NCI-H446 treated with DMSO at 0.1 percent for 48 hours (cell line): Measurements from ENCODE around the gene HDAC4.

ENCODE experiments used
- DNase-seq: peaks from one replicate; lab custom pipeline; 2025; lab: John Stamatoyannopoulos, UW

Gene HDAC4

GRCh38 chr2:239153806-239154591 is 246.8 kb downstream of the HDAC4 start:
- no peak for DNase-seq

GRCh38 chr2:239152916-239153305 is 247.9 kb downstream of the HDAC4 start:
- DNase-seq, result no peak

DNA sequence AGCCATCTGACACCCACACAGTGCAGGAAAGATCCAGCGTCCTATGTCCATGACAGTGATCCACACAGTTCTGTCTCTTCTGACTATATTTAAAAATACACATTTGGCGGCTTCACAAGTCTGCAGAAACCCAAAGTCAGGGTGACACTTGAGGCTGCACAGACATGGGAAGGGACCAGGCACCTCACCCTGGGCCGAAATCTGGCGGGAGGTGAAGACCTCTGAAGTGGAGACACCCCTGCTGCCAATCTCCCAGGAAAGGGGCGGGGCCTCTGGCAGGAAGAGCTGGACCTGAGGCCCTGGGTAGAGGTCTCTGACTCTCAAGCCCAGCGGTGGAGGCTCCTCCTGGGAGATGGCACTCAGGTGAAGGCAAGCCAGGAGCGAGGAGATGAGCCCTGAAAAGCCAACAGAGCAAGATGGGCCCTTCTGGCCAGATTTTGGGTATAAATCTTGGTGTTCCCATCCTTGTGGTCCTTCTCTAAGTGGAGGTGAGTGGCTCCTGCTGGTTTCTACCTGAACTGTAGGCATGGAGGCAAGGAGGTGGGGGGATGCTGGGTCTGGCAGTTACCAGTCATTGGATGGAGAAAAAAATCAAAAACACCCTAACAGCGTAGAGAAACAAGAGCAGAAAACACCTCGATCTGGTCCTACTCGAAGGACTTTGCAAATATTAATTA is 248.4 kb downstream of the HDAC4 start:
- no peak for DNase-seq

DNA sequence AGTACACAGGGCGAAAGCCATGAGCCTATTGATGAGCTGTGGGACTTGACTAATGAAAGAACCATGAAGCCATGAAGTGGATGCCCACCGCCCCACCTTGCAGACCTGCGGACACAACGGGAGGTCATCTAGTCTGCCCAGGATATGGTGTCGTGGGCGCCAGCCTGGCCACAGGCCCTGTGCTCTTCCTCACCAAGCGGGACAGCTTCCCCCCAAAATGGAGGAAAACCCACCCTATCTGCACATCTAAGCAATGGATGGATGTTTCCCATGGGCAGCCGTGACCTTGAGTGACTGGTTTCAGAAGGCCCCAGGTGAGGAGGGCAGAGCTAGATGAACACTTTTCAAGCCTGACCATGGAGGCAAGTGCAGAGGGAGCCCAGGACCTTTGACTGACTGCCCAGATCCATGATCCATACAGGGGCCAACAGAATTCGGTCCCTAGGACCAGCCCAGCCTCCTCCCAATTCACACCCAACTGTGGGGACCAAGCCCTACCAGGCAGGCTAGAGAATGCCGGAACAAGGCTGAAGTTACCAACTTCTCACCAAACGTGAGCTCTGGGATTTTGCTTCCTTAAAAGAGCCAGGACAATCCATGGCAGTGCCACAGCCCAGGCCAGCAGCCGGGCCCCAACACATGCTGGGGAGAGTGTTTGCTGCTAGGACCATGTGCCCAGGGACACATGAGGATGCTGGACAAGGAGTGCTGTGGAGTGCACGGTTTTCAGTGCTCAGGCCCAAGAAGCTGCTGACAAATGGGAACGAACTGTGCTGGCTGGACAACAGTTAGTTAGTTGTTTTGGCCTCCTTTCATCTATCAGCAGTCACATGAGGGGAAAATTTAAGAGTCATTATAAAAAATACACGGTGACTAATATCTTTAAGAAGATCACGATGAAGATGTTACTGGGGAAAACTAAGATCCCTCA is 249.4 kb downstream of the HDAC4 start:
- DNase-seq, result no peak

GRCh38 chr2:239150125-239151011 is 250.5 kb downstream of the HDAC4 start:
- no peak for DNase-seq

- DNase-seq, result no peak
Measured at GRCh38 chr2:239149501-239149900, 251.3 kb downstream of the HDAC4 start.

DNA sequence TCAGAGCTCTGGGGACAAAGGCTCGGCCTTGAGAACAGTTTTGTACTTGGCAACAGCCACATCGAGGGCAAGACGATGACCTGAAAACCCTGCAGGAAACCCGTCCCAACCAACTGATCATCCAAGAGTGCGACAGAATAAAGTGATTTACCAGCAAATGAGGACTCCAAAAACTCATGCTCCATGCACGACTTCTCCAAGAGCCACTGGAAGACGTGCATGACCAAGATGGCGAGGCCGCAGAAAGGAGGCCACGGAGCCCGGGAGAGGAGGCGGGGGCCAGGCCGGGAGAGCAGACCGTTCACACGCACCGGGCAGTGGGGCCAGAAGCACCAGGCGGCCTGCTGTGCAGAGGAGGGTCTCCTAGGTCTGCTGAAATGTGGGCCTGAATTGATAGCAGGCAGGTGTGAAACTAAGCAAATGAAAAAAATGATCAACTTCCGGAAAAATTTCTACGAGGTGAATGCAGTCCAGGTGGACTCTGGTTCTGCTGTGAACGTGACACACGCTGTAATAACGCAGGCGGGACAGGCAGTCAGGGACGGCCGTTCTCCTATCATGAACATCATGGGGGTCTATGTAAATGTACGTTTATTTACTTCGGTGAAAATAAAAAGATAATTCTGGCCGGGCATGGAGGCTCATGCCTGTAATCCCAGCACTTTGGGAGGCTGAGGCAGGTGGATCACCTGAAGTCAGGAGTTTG is 252.2 kb downstream of the HDAC4 start:
- no peak for DNase-seq

GRCh38 chr2:239147376-239147775 is 253.4 kb downstream of the HDAC4 start:
- DNase-seq, result no peak

DNA sequence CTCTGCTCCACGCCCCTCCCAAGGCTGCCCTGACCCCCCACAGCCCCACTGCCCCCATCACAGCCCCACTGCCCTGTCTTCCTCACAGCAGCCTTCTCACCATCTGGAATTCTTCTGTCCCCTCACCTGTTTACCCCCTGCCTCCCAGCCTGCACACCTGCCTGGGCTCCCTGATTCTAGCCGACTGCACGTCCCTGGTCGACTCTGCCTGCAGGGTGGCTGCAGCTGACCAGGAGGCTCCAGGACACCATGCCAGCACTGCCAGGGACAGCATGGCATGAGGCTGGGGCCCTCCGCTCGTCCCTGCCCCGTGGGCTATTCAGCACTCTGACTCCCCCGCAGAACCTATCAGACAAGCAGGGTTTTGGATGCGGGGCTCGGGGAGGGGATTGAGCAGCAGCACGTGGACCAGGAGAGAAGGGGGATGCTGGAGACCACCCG is 254.1 kb downstream of the HDAC4 start:
- no peak for DNase-seq

GRCh38 chr2:239146011-239146641 is 254.7 kb downstream of the HDAC4 start:
- no peak for DNase-seq

DNA sequence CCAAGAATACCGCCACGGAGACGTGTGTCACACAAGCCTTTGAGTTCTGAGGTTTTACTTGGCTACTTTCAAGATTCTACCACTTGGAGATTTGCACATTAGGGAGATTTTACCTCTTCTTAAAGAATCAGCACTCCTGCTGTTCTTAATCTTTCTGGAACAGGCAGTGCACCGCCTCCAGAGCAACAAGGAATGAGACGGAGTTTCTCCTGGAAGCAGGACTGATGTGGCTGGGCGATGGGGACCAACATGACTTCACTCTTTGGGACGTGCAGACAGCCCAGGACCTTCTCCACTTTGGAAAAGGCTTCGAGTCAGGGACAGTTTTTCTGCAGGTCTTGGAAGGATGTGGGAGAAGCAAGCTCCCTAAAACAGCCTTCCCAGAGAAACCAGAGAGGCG is 255.2 kb downstream of the HDAC4 start:
- no peak for DNase-seq

- DNase-seq, result no peak
Measured at GRCh38 chr2:239145106-239145505, 255.7 kb downstream of the HDAC4 start.

DNA sequence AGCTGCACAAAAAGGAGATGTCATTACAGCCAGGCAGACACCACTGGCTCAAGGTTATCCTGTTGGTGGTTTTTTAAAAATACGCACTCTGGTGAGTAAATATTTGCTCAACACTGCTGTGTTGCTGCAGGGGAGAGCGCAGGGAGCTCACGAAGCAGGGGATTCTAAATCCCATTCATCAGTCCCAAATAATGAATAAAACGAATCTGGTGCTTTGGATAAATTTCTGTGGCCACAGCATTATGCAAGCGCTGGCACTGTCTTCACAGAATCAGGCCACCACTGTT is 256.2 kb downstream of the HDAC4 start:
- no peak for DNase-seq

DNA sequence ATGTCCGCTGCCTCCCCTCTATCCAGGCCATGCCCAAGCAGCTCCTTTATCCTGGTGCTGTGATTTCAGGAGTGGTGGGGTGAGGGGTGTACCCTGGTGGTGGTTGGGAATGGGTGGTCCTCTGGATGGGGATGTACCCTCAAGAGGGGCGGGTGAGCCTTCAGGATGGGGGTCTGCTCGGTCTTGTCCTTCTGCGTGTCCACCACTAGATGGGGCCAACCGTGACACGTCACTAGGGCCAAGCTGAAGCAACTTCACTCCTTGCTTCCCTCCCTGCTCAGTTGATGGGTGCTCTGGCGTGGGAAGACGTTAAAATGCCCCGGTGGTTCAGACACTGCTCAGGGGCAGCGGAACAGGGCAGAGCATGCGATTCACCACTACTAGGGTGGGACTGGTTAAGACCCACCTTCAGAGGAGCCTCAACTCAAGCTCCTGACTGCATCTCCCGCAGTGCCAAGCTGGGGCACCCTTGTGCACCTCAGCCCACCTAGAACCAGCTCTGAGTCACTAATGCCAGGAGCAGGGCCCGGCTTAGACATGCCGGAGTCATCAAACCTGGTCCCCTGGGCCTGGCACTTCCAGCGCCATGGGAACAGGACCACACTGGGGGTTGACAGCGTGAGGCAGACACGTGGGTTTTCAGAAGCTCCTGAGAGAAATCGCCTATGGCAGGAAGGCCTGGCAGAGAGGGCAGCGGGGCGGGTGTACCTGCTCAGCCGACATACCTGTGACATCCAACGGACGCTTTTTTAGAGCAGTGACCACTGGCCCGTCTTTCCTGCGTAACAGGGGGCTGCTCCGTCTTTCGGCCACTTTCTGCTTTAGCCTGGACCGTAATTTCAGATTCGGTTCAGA is 256.7 kb downstream of the HDAC4 start:
- DNase-seq, result no peak

DNA sequence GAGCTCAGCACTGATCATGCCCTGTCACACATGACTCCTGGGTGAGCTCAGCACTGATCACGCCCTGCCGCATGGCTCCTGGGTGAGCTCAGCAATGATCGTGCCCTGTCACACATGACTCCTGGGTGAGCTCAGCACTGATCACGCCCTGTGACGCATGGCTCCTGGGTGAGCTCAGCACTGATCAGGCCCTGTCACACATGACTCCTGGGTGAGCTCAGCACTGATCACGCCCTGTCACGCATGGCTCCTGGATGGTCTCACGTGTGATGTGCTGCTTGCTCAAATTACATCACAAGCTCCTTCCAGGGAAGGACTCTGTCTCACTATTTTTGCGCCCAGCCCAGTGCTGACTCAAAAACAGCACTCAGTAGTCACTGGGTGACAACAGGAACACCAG is 258.0 kb downstream of the HDAC4 start:
- DNase-seq, result no peak

- DNase-seq, result no peak
Measured at GRCh38 chr2:239142296-239142695, 258.5 kb downstream of the HDAC4 start.

DNA sequence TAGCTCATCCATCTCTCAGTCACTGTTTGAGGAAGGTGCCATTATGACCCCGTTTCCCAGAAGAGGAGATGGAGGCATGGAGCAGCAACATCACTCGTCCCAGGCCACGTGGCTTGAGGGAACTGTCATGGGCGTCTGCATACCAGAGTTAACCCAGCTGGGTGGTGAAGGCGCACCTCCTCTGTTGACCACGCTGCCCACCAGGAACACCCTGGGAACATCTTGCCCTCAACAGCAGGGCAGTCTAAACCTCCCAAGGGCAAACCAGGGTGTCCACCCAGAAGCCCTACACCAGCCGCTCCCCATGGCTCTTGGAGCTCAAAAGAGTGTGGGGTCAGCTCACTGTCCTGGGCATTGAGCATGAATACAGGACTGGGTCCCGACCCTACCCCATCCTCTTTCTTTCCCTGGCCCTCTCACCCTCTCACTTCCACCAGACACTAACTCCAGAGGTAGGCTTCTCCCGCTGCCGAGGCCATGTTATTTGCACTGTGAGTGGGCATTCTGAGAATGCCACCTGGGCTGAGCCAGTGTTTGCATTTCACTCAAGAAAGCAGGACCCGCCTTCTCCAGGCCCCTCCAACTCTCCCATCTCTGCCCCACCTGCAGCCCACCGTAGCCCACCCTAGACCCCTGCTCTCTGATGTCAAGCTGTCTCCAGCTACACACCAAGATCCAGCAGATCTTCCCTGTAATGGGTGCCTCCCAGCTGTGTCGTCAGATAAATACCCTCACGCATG is 259.6 kb downstream of the HDAC4 start:
- DNase-seq, result no peak

DNA sequence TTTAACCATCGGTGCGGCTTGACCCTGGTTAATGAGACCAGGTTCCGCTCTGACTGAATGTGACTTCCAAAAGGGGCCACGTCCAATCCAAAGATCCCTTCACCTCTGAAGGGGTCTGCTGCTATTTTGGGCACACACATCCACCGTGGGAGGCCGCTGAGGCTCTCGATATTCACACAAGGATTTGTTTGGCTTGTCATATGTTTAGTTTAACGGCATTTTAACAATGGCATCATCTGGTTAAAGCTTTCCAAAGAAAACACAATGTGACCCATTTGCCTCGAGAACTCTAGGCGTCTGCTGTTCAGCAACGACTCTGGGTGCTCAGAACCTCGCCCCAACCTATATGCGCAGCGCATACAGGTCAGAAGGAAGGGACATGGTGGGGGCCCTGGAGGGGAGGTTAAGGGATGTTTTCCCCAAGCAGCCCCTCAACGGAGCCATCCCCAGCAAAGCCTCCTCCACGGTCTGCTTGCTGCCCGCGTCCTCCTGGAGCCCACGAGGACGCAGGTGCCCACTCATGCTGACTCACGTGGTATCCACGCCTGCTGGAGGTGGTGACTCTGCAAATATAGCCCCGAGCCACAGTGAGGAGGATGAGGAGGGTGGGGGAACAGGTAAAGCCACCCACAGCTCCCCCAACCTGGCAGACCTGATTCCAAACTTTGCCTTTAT is 260.3 kb downstream of the HDAC4 start:
- no peak for DNase-seq
